ENCODE results near the gene ZFPM1. TPM values are rescaled to one million over a fixed set of nuclear protein-coding genes. Genes with fewer than 3 reads are reported as not detected.
A peak's percentile ranks its signal among the peaks of the same experiment; 100 is the strongest.
"Not testable (repeated sequence)": the region's sequence is repeated elsewhere in the genome, so short reads cannot be mapped to it uniquely, and the experiment has no call there.

The ZFPM1 gene
- total RNA-seq, 1 donor from 2014 or later, result 11.1 TPM

DNA sequence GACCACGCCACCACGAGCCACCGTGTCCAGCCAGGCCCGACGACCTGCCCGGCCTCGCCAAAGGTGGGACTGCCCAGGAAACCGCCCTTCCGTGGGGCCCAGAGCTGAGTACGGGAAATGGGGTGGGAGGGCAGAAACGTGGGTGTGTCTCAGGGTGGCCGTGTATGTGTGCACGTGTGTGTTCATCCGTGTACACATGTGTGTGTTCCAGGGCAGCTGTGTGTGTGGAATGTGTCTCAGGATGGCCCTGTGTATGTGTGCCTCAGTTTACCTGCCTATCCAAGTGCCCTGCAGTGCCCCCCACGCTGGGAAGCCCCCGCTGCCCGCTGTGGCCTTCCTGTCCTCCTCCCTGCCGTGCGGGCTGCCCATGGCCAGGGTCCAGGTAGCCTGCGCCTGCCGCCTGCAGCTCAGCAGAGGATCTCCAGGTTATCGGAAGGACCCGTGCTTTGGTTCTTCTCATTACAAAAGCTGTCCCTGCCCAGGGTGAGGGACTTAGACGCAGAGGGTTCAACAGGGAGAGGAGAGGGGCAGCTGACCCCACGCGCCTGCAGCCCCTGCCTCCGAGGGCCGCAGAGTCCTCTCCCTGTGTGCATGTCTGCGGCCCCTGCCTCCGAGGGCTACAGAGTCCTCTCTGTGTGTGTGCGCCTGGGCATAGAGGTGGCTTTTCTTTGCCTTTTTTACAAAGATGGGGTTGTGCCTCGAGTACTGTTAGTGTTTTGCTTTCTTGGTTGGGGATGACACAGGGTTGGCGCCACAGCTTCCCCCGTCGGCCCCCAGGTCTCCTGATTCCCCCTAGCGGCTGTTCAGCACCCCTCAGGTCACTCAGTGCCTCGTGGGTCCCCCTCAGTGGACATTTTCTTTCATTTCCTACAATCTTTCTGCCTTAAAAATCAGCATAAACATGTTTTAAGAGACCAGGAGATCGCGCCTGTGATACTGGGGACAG lies 46.7 kb upstream of the ZFPM1 start:
- no peak for DNase-seq (ENCODE audit: low read depth, low spot score)
- Mint-ChIP-seq H3K27ac (ENCODE audit: unreplicated experiment) (no peak overlapping the region), H3K27me3 (ENCODE audit: low read depth) (no peaks in the 10 kb centered on the region), H3K4me3 (no peak overlapping the region), H3K4me1 (peaks cover 11% of the 10 kb centered on the region), H3K9me3 (peaks cover 2% of the 10 kb centered on the region), H3K36me3 (ENCODE audit: low read depth) (no peaks in the 10 kb centered on the region)
- TF ChIP-seq, protein P1, sequence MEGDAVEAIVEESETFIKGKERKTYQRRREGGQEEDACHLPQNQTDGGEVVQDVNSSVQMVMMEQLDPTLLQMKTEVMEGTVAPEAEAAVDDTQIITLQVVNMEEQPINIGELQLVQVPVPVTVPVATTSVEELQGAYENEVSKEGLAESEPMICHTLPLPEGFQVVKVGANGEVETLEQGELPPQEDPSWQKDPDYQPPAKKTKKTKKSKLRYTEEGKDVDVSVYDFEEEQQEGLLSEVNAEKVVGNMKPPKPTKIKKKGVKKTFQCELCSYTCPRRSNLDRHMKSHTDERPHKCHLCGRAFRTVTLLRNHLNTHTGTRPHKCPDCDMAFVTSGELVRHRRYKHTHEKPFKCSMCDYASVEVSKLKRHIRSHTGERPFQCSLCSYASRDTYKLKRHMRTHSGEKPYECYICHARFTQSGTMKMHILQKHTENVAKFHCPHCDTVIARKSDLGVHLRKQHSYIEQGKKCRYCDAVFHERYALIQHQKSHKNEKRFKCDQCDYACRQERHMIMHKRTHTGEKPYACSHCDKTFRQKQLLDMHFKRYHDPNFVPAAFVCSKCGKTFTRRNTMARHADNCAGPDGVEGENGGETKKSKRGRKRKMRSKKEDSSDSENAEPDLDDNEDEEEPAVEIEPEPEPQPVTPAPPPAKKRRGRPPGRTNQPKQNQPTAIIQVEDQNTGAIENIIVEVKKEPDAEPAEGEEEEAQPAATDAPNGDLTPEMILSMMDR (conservative IDR thresholded peaks at IDR 0.05), result no peak

DNA sequence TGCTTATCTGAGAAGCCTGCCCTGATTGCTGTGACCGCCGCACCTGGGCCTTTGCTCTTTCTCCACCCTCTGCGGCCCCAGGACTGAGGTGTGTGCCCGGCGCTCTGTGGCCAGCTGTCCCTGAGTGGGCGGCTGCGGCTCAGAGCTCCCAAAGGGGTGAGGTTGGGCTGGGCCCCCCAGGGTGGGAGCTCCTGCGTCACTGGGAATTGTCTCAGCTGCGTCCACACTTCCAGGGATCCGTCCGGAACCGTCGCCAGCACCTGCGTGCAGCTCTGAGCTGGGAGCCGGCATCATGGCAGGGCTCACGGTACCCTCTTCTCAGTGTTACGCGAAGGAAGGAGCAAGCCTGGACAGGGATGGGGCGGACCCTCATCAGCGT lies 46.0 kb upstream of the ZFPM1 start:
- Mint-ChIP-seq H3K9me3 (no peaks in the 10 kb centered on the region), H3K27me3 (ENCODE audit: low read depth) (no peaks in the 10 kb centered on the region), H3K36me3 (ENCODE audit: low read depth) (no peaks in the 10 kb centered on the region), H3K4me3 (no peak overlapping the region), H3K4me1 (peaks cover 11% of the 10 kb centered on the region), H3K27ac (ENCODE audit: unreplicated experiment) (no peak overlapping the region)
- TF ChIP-seq, protein P1 (conservative IDR thresholded peaks at IDR 0.05), result no peak
- no peak for DNase-seq (ENCODE audit: low read depth, low spot score)

DNA sequence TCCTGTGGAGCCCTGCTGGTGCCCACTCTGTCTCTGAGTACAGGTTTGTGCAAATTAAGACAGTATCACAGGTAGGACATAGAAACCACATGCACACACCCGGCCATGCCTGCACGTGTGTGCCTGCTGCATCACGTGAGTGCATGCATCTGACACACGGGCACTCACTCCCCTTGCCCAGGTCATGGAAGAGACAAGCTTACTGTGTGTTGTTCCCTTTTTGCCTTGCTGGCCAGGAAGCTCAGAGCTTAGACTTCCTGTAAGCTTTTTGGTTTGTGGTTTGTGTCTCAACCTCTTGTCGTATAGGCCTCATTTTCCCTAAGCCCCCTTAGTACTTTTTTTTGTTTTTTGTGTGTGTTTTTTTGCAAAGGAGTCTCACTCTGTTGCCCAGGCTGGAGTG lies 45.3 kb upstream of the ZFPM1 start:
- Mint-ChIP-seq H3K4me1 (peaks cover 11% of the 10 kb centered on the region), H3K9me3 (no peaks in the 10 kb centered on the region), H3K4me3 (no peak overlapping the region), H3K27me3 (ENCODE audit: low read depth) (no peaks in the 10 kb centered on the region), H3K36me3 (ENCODE audit: low read depth) (no peaks in the 10 kb centered on the region), H3K27ac (ENCODE audit: unreplicated experiment) (peak overlapping the region; percentile 57)
- TF ChIP-seq, protein P1 (conservative IDR thresholded peaks at IDR 0.05), result no peak
- no peak for DNase-seq (ENCODE audit: low read depth, low spot score)

DNA sequence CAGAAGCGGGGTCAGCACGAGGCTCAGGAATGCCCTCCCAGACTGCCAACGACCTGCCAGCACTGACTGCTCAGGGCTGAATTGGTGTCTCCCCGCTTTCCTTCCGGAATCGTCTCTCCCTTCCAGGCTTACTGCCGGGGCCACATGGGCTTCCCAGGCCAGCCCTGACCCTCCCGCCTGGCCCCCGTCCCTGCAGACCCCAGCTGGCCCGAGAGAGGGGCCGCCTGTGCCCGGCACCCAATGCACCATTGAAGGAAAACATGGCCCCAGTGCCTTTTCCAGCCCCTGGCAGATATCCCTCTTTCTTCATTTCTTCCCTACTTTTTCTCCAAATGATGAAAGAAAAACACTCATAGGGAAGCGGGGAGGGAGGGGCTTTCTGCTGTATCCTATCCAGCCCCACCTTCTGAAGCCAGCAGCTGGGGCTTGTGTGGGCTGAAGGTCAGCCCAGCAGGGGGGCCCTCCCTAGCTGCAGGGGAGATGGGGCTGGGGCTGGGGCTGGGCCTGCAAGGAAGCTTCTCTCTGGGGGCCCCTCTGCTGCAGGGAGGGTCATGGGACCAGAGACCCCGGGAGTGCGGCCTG lies 44.4 kb upstream of the ZFPM1 start:
- TF ChIP-seq, protein P1 (conservative IDR thresholded peaks at IDR 0.05), result no peak
- H3K4me1 Mint-ChIP-seq, result peaks cover 11% of the 10 kb centered on the region
- H3K27ac Mint-ChIP-seq (ENCODE audit: unreplicated experiment), result no peak overlapping the region
- no peaks in the 10 kb centered on the region for H3K9me3 Mint-ChIP-seq
- no peak overlapping the region for H3K4me3 Mint-ChIP-seq
- no peak for DNase-seq (ENCODE audit: low read depth, low spot score)
- H3K27me3 Mint-ChIP-seq (ENCODE audit: low read depth), result no peaks in the 10 kb centered on the region
- no peaks in the 10 kb centered on the region for H3K36me3 Mint-ChIP-seq (ENCODE audit: low read depth)

DNA sequence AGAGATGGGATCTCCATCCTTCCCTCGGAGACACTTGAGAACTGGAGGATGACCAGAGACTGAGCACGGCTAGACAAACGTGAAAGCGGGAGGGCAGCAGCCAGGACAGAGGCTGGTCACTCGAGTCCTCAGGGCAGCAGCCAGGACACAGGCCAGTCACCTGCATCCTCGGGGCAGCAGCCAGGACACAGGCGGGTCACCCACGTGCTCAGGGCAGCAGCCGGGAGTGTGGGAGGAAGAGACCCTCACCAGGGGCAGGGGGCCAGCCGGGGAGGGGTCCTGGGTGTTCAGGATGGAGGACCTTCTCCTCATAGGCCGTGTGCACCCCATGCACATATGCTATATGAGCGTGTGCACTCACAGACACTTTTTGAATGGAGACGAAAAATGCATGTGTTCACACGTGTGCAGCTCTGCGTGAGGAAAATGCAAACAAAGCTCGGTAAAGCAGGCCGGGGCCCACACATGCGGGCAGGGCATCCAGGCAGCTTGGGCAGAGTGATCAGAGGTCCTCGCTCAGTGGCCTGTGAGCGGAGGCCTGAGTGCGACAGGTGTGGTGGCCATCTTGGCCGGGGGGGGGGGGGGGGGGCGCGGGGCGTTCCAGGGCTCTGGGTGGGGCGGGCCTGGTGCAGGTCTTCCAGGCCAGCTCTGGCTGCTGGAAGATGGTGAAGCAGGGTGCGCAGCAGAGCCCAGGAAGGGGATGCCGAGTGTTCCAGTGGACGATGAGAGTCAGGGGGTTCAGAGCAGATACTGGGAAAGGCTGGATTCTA lies 43.6 kb upstream of the ZFPM1 start:
- Mint-ChIP-seq H3K27ac (ENCODE audit: unreplicated experiment) (no peak overlapping the region), H3K36me3 (ENCODE audit: low read depth) (no peaks in the 10 kb centered on the region), H3K9me3 (no peaks in the 10 kb centered on the region), H3K4me1 (peaks cover 4% of the 10 kb centered on the region), H3K4me3 (no peak overlapping the region), H3K27me3 (ENCODE audit: low read depth) (no peaks in the 10 kb centered on the region)
- no peak for DNase-seq (ENCODE audit: low read depth, low spot score)
- TF ChIP-seq, protein P1 (conservative IDR thresholded peaks at IDR 0.05), result no peak

DNA sequence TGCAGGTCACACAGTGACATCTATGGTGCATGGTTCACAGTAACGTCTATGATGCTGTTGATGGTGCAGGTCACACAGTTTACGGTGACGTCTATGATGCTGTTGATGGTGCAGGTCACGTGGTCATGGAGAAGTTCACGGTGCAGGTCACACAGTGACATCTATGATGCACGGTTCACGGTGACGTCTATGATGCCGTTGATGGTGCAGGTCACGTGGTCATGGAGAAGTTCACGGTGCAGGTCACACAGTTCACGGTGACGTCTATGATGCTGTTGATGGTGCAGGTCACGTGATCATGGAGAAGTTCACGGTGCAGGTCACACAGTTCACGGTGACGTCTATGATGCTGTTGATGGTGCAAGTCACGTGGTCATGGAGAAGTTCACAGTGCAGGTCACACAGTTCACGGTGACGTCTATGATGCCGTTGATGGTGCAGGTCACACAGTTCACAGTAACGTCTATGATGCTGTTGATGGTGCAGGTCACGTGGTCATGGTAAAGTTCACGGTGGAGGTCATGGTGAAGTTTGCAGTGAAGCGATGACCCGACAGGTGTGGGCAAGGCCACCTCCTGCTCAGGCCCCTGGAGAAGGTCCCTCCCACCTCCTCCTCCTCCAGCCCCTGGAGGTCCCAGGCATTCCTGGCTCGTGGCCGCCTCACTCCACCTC lies 42.6 kb upstream of the ZFPM1 start:
- H3K27ac Mint-ChIP-seq (ENCODE audit: unreplicated experiment); H3K4me1 Mint-ChIP-seq; H3K27me3 Mint-ChIP-seq (ENCODE audit: low read depth); H3K36me3 Mint-ChIP-seq (ENCODE audit: low read depth); DNase-seq (ENCODE audit: low read depth, low spot score); H3K4me3 Mint-ChIP-seq; H3K9me3 Mint-ChIP-seq: not testable (repeated sequence)

Measured in neural crest cell (in vitro differentiated cells).